OCI-LY1 (cell line): ENCODE results near the gene RAB15.

Source experiments
- CTCF ChIP-seq: fragments of 200-600 bp; sonication (generic), shearing (Covaris generic); IDR thresholded peaks from 2 replicates; pipeline ENCODE4 v1.5.1; 2017; ENCODE audit warnings: mild to moderate bottlenecking, antibody characterized with exemption, low read length, moderate library complexity, mixed read lengths
- EZH2 ChIP-seq: fragments of 200-600 bp; sonication (generic), shearing (Covaris generic); IDR thresholded peaks from 2 replicates; pipeline ENCODE4 v1.8.0; 2017; ENCODE audit warnings: borderline replicate concordance, mixed run types, mild to moderate bottlenecking, antibody characterized with exemption, low read length, moderate library complexity, mixed read lengths

GRCh38 chr14:64953310-64953654 lies 18.9 kb downstream of the RAB15 start:
- TF ChIP-seq EZH2: no peak
- no peak for TF ChIP-seq CTCF
